Measurements from ENCODE around the gene DENND1C. TPM values are rescaled to one million over a fixed set of nuclear protein-coding genes. Genes with fewer than 3 reads are reported as not detected.

Gene DENND1C
- total RNA-seq: 1 to 10 TPM; 1.0 to 7.6 (median 4.6) TPM

- no peak for TF ChIP-seq CTCF (IDR thresholded peaks at IDR 0.05)
- DNase-seq (ENCODE audit: low spot score): no peak
- no peak for ATAC-seq (ENCODE audit: low FRiP score)
These were observed at the start of gene DENND1C for GRCh38 chr19:6481541-6482342. TSS of gene DENND1C (minus strand) at chr19:6481787. CDS start at chr19:6481695, 92 bp downstream.

- no peak for TF ChIP-seq CTCF (IDR thresholded peaks at IDR 0.05)
- DNase-seq (ENCODE audit: low spot score): peak; percentile 93
- ATAC-seq (ENCODE audit: low FRiP score): peak; percentile 90
These were observed 49.0 kb upstream of the DENND1C start, which contains the start of gene TNFSF9 for GRCh38 chr19:6530386-6531162. TSS of gene TNFSF9 (plus strand) at chr19:6531026. CDS start at chr19:6531037, 11 bp downstream.

- no peak for TF ChIP-seq CTCF (IDR thresholded peaks at IDR 0.05)
- ATAC-seq (ENCODE audit: low FRiP score): no peak
- no peak for DNase-seq (ENCODE audit: low spot score)
These were observed 48.4 kb upstream of the DENND1C start for GRCh38 chr19:6529937-6530385.

GRCh38 chr19:6529351-6529750 is 47.8 kb upstream of the DENND1C start:
- no peak for TF ChIP-seq CTCF (IDR thresholded peaks at IDR 0.05)
- ATAC-seq (ENCODE audit: low FRiP score): no peak

GRCh38 chr19:6528544-6529121 is 47.0 kb upstream of the DENND1C start:
- no peak for TF ChIP-seq CTCF (IDR thresholded peaks at IDR 0.05)
- no peak for DNase-seq (ENCODE audit: low spot score)
- ATAC-seq (ENCODE audit: low FRiP score): no peak

More at GRCh38 chr19:6529351-6529750, 47.8 kb upstream of the DENND1C start:
- no peak for DNase-seq (ENCODE audit: low spot score)

GRCh38 chr19:6527893-6528543 is 46.4 kb upstream of the DENND1C start:
- no peak for TF ChIP-seq CTCF (IDR thresholded peaks at IDR 0.05)
- DNase-seq (ENCODE audit: low spot score): no peak
- no peak for ATAC-seq (ENCODE audit: low FRiP score)
